Kidney tubule cell (primary cell): ENCODE results near the gene CNDP2.

Experiments used
- DNase-seq: peaks from one replicate; pipeline ENCODE4 v3.0.0-alpha.2; 2018; ENCODE audit warnings: low spot score

CNDP2 gene

GRCh38 chr18:74495581-74496507 lies at the start of gene CNDP2:
Gene CNDP2 (plus strand): TSS chr18:74496363. CDS start chr18:74499974, 3,611 bp downstream.
- peak; percentile 99 for DNase-seq

GRCh38 chr18:74446631-74447403 lies 49.3 kb upstream of the CNDP2 start:
- no peak for DNase-seq

DNA sequence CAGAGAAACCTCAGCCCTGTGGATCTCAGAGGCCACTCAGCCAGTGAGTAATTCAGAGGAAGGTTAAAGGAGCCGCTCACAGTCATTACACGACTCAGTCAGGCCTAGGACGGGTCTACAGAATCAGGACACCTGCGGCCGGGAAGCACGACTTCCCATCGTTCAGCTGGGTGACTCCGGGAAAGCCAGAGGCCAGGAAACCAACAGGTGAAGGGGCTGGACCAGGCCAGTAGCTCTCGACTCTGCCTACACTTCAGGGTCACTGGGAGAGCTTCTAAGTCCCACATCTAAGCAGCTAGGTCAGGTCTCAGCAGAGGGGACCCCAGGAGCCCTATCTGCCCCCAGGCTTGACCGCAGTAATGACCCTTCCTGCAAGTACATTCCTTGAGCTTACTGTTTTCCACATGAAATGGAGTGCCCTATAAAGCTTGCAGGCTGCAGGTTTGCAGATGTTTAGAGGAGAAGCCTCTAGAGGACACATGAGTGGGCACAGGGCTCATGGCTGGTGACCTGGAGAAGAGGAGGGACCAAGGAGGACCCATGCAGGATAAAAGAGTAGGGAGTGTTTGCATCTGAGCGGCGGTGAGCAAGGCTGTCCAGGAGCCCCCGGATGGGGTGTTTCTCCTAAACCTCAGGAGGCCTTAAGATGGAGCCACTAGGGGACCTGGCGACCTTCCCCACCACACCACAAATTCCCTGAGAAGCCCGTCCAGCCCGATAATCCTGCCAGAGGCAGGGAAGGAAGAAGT lies 48.6 kb upstream of the CNDP2 start:
- DNase-seq = no peak

DNA sequence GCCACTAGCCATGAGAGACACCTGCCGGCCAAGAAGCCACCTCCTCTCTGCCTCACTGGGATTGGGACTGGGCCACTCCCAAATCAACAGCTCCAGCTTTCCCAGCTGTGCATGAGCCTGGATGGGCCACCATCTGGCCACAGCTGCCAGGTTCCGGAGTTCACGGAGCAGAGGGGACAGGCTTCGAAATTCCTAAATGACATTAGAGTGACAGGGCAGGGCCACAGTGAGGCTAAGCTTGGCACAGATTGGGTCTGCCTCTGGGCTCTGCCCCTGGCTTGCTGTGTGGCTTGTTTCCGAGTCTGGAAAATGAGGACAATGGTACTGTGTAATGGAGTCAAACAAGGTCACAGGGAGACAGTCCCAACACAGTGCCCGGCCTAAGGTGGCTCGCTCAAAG lies 45.5 kb upstream of the CNDP2 start:
- DNase-seq = no peak

GRCh38 chr18:74451148-74451547 lies 45.0 kb upstream of the CNDP2 start:
- DNase-seq = no peak

DNA sequence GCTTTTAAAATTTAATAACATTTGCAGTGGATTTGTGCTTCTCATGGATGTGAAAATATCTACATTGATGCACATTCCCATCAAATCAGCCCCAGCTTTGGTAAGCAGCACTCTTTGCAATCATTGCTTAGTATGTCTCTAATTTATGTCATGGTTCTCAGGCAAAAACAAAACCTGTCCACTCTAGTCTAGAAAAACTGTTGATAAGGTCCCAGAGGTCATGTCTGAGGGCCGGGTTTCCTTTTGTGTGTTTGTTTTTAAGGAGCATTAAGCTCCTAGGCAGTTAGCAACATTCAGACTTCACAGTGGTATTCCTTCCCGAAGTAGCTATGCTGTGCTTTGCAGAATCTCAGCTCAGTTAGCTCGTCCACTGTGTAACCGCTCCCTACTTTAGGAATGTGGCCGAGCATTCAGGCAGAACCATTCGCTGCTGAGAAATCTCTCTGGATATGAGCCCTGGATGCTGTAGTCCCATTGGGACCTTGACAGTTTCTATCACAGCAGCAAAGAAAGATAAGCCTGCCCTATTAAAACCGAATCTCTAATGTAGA lies 43.1 kb upstream of the CNDP2 start:
- DNase-seq = peak; percentile 67

DNA sequence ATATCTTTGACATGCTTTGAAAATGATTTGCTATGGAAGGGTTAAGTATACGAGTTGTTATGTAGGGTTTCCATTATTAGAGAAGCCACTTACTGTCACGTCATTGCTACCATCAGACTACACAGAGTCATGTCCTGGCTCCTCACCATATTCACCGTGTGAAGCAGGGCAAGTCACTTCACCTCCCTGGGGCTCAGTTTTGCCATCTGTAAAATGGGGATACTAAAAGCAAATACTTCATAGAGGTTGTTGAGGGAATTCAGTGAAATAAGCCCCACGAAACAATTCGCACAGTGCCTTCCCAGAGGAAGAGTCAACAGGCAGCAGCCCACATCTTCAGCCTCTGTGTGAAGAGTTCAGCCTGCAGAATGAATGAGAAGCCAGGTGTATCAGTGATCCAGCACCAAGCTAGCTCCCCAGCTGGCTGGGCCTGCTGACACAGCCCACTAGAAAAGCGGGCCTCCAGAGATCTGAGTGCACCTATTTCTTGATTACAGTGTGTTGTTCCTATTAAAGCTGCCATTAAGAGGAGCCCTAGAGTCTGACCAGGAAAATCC lies 42.4 kb upstream of the CNDP2 start:
- DNase-seq = no peak

DNA sequence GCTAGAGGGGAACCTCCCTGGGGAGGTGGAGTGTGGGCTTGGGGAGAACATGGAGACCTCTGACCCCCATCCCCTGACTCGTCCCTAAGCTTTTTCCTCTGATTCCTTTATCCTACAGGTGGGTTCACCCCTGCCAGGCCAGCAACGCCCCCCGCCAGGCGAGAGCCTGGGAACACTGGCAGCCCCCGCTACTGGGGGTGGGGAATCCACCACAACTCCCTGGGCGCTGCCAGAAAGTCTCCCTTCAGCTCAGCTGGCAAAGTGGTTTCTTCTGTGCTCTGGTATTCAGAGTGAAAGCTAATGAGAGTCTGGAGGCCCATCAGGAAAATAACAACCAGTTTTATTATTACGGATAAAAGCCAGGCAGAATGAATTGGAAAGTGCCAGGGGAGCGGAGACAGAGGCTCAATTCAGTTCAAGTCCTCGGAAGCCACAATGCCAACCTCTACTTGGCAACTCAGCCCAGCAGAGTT lies 41.8 kb upstream of the CNDP2 start:
- no peak for DNase-seq

- DNase-seq = no peak
These were observed 40.8 kb upstream of the CNDP2 start for GRCh38 chr18:74455386-74455785.

GRCh38 chr18:74456017-74456348 lies 40.2 kb upstream of the CNDP2 start:
- DNase-seq = no peak

DNA sequence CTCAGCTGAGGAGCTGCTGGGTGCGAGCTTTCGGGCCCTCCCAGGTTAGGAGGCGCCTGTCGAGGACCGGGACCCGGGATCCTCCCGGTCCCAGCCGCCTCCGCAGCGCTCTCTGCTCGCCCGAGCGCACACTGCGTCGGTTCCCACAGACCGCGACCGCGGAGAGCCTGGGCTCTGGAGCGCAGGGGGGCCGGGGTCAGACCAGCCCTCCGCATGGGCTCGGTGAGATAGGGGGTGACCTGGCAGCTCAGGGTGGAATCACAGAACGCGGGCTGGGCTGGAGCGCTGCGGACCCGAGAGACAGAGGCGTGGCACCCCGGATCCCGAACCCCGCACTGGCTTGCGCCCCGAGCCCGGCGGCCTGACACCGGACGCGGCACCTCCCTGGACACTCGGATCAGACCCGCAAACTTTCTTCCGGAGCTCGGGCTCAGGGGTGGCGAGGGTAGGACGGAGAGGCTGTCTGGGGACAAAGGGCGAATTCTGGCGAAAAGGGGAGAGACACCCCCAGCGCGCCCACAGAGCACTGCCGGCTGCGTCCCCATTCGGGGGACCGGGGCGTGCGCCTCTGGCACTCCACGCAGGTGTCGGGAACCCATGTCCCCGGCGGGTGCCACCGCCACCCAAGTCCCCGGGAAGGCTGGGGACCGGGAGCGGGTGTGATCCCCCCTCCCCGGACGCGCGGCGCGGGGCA lies 39.7 kb upstream of the CNDP2 start:
- no peak for DNase-seq

DNA sequence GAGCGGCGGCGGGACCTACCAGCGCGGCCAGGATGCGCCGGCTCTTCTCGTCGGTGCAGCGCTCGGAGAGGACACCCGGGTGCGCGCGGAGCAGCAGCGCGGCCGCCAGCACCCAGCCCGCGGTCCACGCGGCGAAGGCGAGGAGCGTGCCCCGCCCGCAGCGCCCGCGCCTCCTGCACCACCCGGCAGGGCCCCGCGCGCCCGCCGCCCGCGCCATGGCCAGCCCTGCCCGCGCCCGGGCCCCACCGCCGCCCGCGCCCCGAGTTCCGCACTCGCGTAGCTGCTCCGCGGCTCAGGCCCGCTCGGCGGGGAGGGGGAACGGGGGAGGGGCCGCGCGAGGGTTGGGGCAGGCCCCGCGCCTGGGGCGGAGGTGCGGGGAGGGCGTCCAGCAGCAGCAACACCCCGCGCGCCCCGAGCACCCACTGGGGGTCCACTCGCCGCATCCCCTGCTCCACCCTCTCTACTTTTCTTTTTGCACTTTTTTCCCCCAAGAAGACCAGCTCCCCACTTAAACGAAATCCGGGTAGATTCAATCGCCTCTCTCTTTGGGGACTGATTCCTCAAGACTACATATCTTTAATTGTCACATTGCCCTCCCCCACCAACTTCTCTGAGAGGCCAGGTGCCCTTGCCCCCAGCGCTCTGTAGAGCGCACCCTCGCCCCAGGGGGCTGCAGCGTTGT lies 39.0 kb upstream of the CNDP2 start, which contains the start of gene DIPK1C:
Gene DIPK1C, minus strand, starts transcription at position 266 of the 682 bp plus-strand sequence. Its CDS starts 49 bp downstream, at position 217.
- DNase-seq = no peak

GRCh38 chr18:74457725-74458421 lies 38.3 kb upstream of the CNDP2 start:
- no peak for DNase-seq

GRCh38 chr18:74459889-74460288 lies 36.3 kb upstream of the CNDP2 start:
- DNase-seq = no peak

DNA sequence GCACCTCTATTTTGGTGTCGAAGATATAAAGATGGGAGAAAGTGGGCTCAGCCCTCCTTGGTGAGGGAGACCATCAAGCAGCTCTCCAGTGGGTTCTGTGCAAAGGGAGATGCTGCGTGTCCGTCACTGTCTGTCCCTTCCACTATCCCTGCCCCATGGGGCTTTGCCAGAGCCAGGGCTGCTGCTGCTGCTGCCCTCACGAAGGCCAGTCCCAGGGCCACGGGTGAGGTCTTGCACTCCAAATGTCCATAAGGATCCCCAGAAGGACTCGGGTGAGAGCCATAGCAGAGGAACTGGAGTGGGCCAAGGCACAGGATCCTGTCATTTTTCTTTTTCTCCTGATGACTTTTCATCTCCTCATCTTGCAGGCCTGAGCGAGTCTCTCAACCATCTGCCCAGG lies 35.3 kb upstream of the CNDP2 start:
- DNase-seq = no peak

- no peak for DNase-seq
These were observed 32.9 kb upstream of the CNDP2 start for GRCh38 chr18:74463254-74463653.

DNA sequence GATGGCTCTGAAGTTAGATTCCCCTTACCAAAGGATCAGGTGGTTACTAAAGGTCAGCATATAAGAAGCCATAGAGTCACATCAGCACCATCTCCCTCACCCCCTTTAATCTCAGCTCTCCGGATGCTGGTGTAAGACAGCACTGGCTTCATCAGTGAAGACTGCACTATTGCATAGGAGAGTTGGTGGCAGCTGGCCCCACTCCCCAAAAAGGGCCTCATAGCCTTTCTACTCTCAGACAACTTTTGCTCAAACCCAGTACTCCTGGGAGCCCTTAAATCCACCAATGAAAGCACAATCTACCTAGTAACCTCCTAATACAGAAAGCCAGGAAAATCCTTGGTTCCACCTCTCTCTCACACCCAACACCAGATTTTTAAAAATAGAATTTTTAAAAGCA lies 32.2 kb upstream of the CNDP2 start:
- DNase-seq = no peak

GRCh38 chr18:74465775-74466174 lies 30.4 kb upstream of the CNDP2 start:
- no peak for DNase-seq

- peak; percentile 31 for DNase-seq
These were observed 27.6 kb upstream of the CNDP2 start for GRCh38 chr18:74468547-74469061.

- no peak for DNase-seq
These were observed 23.9 kb upstream of the CNDP2 start for GRCh38 chr18:74472312-74472711.
